Uterus (tissue), 4 donors: ENCODE data around the gene STAT1. TPM values are rescaled to one million over a fixed set of nuclear protein-coding genes. Genes with fewer than 3 reads are reported as not detected.

Source experiments
- DNase-seq, 2 donors: peaks; one replicate each; pipeline ENCODE4 v3.0.0-alpha.2; 2019 to 2020
- H3K27ac ChIP-seq, 2 donors: fragments of 200-600 bp; sonication (generic); 1 replicate in 1 of 2; 2 replicates in 1 of 2; pipeline ENCODE4 v1.5.1; 2016 to 2018
- H3K27me3 ChIP-seq, 2 donors: fragments of 200-600 bp; sonication (generic); one replicate each; pipeline ENCODE4 v1.5.1; 2018 to 2019; ENCODE audit warnings: control low read depth in 1 of 2
- H3K36me3 ChIP-seq, 2 donors: fragments of 200-600 bp; sonication (generic); one replicate each; pipeline ENCODE4 v1.5.1; 2019; ENCODE audit warnings: control low read depth in 1 of 2
- H3K4me1 ChIP-seq, 2 donors: fragments of 200-600 bp; sonication (generic); one replicate each; pipeline ENCODE4 v1.5.1; 2018 to 2019; ENCODE audit warnings: control low read depth in 1 of 2
- H3K4me3 ChIP-seq, 2 donors: fragments of 200-600 bp; sonication (generic); 1 replicate in 1 of 2; 2 replicates in 1 of 2; pipeline ENCODE4 v1.5.1; 2018 to 2019; ENCODE audit warnings: mild to moderate bottlenecking in 1 of 2
- H3K9me3 ChIP-seq, 2 donors: fragments of 200-600 bp; sonication (generic); one replicate each; pipeline ENCODE4 v1.5.1; 2019; ENCODE audit warnings: control low read depth in 1 of 2
- POLR2A ChIP-seq, 2 donors: fragments of 450-650 bp; IDR thresholded peaks; one replicate each; pipeline ENCODE4 v1.6.1; 2016; ENCODE audit warnings: antibody characterized with exemption in 2 of 2, mild to moderate bottlenecking in 1 of 2, moderate library complexity in 1 of 2
- intact Hi-C: fragments of 100-400 bp; cut with DNase I; formaldehyde crosslinking; loops from one replicate; pipeline ENCODE4 v1.15.1; 2023; ENCODE audit warnings: low total_unique reads
- total RNA-seq, 4 donors: library from RNA; depleted of rRNA in 3 of 4; stranded (reverse); fragments of >200 nt in 3 of 4; gene quantifications; one replicate each; pipeline versions ENCODE4 v1.1.0 to v1.2.4, GENCODE V29; 2014 to 2023
- TF ChIP-seq, protein P1 (sequence below), 4 experiments: fragments of 200-600 bp in 2 of 4; fragments of 450-650 bp in 2 of 4; sonication (generic) in 2 of 4; IDR thresholded peaks; one replicate each; pipeline ENCODE4 v1.5.1; 2016 to 2019; ENCODE audit warnings: antibody characterized with exemption in 4 of 4, mild to moderate bottlenecking in 2 of 4, moderate library complexity in 1 of 4
- donor health status: DM: yes; HTN: yes; CAD: no.

Gene STAT1
- total RNA-seq, 4 donors from 2014 or later: 20.7 to 83.0 (median 56.1) TPM

DNA sequence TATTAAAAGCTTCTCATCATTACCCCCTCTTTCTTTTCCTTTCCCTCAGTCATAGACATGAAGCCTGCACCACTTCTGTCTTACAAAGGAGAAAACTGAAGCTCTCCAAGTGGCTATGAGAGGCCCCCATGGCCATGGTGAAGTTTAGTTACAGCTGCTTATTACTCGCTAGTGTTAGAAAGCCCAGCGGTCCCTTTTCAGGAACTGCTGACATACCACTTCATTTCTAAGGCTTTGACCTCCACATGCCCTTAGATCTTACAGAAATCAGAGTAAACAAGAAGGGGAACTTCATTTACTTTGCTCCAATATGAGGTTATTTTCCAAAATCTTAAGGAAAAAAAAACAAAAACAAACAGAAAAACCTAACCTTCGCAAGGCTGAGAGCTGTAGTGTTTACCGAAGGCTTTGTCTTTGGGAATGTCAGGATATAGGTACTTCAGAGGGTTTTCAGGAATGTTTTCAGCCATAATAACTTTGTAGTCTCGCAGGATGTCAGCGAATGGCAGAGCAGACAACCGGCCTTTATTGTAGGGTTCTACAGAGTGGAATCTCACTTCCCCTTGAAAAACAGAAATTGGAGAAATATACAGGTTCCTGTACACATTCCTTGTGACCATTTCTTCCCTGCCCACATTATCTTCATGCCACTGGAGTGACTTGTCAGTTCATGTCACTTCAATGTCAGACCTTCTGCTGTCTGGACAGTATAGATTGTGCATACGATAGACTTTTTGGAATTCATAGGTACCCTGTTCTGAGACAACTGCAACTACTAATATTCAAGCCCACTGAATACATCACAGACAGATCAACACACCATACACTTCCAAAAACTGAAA is 18.8 kb upstream of the STAT1 start:
- intact Hi-C loops: no loop called here
- H3K9me3 ChIP-seq: no peaks in the 10 kb centered on the region
- H3K4me3 ChIP-seq: no peak overlapping the region
- H3K27ac ChIP-seq: no peak overlapping the region
- no peak for TF ChIP-seq POLR2A (IDR thresholded peaks at IDR 0.05)
- TF ChIP-seq, protein P1, sequence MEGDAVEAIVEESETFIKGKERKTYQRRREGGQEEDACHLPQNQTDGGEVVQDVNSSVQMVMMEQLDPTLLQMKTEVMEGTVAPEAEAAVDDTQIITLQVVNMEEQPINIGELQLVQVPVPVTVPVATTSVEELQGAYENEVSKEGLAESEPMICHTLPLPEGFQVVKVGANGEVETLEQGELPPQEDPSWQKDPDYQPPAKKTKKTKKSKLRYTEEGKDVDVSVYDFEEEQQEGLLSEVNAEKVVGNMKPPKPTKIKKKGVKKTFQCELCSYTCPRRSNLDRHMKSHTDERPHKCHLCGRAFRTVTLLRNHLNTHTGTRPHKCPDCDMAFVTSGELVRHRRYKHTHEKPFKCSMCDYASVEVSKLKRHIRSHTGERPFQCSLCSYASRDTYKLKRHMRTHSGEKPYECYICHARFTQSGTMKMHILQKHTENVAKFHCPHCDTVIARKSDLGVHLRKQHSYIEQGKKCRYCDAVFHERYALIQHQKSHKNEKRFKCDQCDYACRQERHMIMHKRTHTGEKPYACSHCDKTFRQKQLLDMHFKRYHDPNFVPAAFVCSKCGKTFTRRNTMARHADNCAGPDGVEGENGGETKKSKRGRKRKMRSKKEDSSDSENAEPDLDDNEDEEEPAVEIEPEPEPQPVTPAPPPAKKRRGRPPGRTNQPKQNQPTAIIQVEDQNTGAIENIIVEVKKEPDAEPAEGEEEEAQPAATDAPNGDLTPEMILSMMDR (IDR thresholded peaks at IDR 0.05): no peak
- H3K36me3 ChIP-seq: no peaks in the 10 kb centered on the region
- H3K27me3 ChIP-seq: no peaks in the 10 kb centered on the region
- DNase-seq: no peak
- no peaks in the 10 kb centered on the region for H3K4me1 ChIP-seq

DNA sequence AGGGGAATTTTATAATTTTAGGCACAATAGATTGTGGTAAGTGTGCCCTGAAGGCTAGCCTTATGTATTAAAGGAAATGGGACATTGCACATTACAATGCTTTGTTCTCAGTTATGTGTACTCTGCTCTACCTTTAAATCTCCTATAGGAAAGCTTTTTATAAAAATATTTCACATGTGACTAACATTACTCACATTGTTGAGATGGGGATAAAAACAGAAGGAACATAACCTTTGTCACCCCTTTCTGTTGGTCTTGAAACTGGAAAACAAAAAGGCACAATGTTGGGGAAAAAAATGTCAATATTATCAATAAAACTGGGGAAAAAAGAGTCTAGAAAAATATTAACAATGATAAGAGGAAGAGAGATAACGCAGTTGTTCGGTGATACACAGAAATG is 17.3 kb upstream of the STAT1 start:
- H3K9me3 ChIP-seq: no peaks in the 10 kb centered on the region
- no peaks in the 10 kb centered on the region for H3K36me3 ChIP-seq
- no peaks in the 10 kb centered on the region for H3K27me3 ChIP-seq
- no peaks in the 10 kb centered on the region for H3K4me1 ChIP-seq
- H3K4me3 ChIP-seq: no peak overlapping the region
- TF ChIP-seq, protein P1 (IDR thresholded peaks at IDR 0.05): no peak
- no peak for TF ChIP-seq POLR2A (IDR thresholded peaks at IDR 0.05)
- DNase-seq: no peak
- no peak overlapping the region for H3K27ac ChIP-seq
- intact Hi-C loops: no loop called here

DNA sequence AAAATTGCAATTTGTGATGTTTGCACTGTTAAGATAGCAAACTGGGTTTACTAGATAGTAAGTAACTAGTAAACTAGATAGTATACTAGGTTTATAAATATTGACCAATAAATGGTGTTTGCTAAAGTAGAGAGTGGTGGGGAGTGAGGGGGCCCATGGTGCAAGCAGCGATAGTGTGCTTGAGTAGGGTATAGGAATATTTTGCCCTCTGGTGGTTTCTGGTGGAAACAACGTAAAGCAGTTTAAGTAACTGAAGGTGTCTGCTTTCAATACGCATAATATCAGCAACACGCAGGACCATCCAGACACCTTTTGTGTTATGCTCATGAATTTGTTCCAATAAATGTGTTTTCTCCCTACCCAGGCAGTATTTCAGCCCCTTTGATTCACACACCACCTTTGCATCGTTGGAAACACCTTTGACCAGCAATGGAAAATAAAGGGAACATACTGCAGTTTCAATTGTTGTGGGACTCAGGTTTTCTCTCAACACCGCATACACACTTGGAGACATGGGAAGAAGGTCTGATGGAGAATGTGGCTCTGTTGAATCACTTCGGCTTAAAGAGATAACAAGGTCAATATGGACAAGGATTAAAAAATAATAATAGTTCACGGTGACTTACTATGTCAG is 16.7 kb upstream of the STAT1 start:
- DNase-seq: peak in 1 of 2 donors; percentile 34
- Histone ChIP-seq H3K27ac (no peak overlapping the region), H3K4me3 (no peak overlapping the region), H3K9me3 (no peaks in the 10 kb centered on the region), H3K36me3 (no peaks in the 10 kb centered on the region), H3K4me1 (no peaks in the 10 kb centered on the region), H3K27me3 (no peaks in the 10 kb centered on the region)
- intact Hi-C loops: no loop called here
- no peak for TF ChIP-seq POLR2A (IDR thresholded peaks at IDR 0.05)
- TF ChIP-seq, protein P1 (IDR thresholded peaks at IDR 0.05): peak; percentile 40 to 52 (median 47)

DNA sequence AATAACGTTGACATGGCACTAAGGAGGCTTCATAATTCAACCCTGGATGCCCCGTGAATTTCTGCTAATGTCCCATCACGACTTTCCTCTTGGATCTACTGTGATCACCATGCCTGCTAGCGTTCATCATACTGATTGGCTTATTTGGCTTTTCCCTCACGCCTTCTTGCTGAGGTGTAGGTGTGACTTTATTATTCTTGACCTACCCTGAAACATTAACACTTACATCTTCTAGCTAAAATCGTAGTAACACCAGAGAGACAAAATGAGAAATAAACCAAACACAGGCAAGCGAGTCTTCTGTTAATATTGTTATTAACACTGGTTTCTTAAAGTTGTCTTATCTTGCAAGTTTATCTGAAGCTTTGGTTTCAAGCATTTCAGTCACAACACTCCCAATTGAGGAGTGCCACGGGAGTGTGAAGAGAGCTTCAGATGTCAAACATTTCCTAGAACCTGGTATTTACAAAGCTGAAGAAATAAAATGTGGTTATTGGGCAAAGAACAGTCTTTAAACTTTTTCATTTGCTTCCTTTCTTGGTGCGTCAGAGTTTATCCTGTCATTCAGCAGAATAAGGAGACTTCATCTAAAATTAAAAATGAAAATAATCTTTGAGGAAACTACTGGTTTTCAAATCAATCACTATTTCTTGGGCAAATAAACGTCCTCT is 15.4 kb upstream of the STAT1 start:
- no peak for TF ChIP-seq POLR2A (IDR thresholded peaks at IDR 0.05)
- TF ChIP-seq, protein P1 (IDR thresholded peaks at IDR 0.05): no peak
- H3K27me3 ChIP-seq: no peaks in the 10 kb centered on the region
- no peaks in the 10 kb centered on the region for H3K9me3 ChIP-seq
- no peaks in the 10 kb centered on the region for H3K36me3 ChIP-seq
- H3K27ac ChIP-seq: no peak overlapping the region
- no peak for DNase-seq
- H3K4me1 ChIP-seq: no peaks in the 10 kb centered on the region
- intact Hi-C loops: no loop called here
- H3K4me3 ChIP-seq: no peak overlapping the region

DNA sequence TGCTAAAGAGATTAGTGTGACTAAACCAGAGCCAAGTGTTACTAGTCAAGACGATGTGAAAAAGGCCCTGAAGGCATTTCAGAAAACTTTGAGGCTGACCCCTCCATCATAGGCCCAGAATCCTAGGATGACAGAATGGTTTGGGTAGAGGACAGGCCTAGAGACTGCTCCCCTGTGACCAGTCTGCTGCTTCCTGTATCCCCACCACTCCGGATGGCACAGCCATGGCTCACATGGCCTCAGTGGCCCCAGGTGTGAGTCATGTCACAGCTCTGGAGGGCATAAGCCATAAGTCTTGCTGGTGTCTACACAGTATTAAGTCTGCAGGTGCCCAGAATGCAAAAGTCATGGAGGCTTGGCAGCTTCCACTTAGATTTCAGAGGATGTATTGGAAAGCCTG is 12.4 kb upstream of the STAT1 start:
- H3K27ac ChIP-seq: no peak overlapping the region
- DNase-seq: no peak
- H3K27me3 ChIP-seq: no peaks in the 10 kb centered on the region
- H3K36me3 ChIP-seq: no peaks in the 10 kb centered on the region
- intact Hi-C loops: no loop called here
- TF ChIP-seq, protein P1 (IDR thresholded peaks at IDR 0.05): no peak
- TF ChIP-seq POLR2A (IDR thresholded peaks at IDR 0.05): no peak
- H3K4me1 ChIP-seq: no peaks in the 10 kb centered on the region
- no peaks in the 10 kb centered on the region for H3K9me3 ChIP-seq
- no peak overlapping the region for H3K4me3 ChIP-seq
